GM11168 (cell line): ENCODE measurements around the gene SULF2.

Source experiments
- in situ Hi-C: fragments of 300-500 bp; cut with MboI; formaldehyde crosslinking; loops from one replicate; pipeline ENCODE4 v1.12.0; 2022; ENCODE audit warnings: low sequenced_read_pairs; ENCODE audit not compliant: unreplicated experiment

The SULF2 gene

GRCh38 chr20:47720636-47721427, 64.4 kb downstream of the SULF2 start:
- in situ Hi-C loops = no loop called here

DNA sequence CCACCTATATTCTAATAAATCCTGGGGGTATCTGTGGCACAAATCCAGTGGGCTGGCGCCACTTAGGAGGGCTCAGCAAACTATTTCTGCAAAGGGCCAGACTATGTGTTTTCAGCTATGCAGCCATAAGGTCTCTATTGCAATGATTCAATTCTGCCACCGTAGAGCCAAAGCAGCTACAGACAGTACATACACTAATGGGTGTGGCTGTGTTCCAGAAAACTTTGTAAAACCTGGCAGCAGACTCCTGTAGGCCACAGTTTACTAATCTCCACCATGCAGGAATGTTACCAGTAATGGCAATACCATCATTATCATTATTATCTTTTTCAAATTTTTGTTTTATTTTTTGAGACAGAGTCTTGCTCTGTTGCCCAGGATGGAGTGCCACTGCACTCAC, 65.7 kb downstream of the SULF2 start:
- in situ Hi-C loops = no loop called here

DNA sequence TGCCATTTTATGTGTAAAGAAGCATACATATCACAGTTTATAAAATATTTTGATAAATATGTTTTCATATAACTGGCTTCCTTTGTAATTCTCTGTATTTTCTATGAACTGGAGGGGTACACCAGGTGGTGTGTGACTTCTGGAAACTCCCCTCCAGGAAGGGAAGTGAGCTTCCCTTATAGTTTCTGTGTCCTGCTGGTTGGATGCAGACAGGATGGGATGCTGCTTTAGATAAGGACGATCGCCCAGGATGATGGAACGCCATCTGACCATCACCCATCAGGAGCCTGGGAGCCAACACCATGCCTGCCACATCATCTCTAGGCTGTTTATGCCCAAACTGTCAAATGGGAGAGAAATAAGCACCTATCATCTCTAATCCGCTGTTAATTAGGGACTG, 66.1 kb downstream of the SULF2 start:
- in situ Hi-C loops = no loop called here

DNA sequence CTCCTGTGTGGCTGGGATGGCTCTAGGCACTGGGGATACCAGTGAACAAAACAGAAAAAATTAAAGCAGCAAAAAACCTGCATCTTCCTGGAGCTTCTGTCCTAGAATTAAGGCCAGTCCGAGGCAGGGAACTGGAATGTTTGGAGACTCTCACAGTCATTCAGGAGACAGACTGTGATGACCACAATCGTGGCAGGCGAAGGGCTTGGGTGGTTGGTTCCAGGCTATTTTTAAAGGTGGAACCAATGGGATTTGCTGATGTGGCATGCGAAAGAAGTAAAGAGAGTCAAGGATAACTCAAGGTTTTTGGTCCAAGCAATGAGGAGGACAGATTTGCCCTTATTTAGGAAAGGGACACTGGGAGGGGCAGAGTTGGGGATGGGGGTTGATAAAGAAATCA, 66.9 kb downstream of the SULF2 start:
- in situ Hi-C loops = no loop called here

- in situ Hi-C loops = no loop called here
Observed at GRCh38 chr20:47717421-47717820, 67.9 kb downstream of the SULF2 start.

- in situ Hi-C loops = no loop called here
Observed at GRCh38 chr20:47713878-47714450, 71.3 kb downstream of the SULF2 start.

DNA sequence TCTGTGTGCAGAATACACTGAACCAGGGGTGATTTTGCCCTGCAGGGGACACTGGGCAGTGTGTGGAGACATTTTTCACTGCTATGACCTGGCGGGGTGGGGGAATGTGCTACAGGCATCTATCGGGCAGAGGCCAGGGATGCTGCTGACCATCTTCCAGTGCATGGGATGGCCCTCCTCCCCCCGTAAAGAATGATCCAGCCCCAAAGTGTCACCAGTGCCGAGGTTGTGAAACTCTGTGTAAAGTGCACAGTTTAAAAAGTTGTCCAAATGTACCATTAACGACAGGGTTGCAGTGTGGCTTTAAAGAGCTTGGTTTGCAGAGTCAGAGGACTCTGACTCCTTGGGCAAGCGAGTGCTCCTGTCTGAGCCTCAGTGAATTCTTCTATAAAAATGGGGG, 72.1 kb downstream of the SULF2 start:
- in situ Hi-C loops = no loop called here

GRCh38 chr20:47711046-47711752, 74.1 kb downstream of the SULF2 start:
- in situ Hi-C loops = no loop called here

GRCh38 chr20:47710665-47711045, 74.6 kb downstream of the SULF2 start:
- in situ Hi-C loops = no loop called here

GRCh38 chr20:47708953-47709833, 76.1 kb downstream of the SULF2 start:
- in situ Hi-C loops = no loop called here

- in situ Hi-C loops = no loop called here
Observed at GRCh38 chr20:47708140-47708807, 77.0 kb downstream of the SULF2 start.

DNA sequence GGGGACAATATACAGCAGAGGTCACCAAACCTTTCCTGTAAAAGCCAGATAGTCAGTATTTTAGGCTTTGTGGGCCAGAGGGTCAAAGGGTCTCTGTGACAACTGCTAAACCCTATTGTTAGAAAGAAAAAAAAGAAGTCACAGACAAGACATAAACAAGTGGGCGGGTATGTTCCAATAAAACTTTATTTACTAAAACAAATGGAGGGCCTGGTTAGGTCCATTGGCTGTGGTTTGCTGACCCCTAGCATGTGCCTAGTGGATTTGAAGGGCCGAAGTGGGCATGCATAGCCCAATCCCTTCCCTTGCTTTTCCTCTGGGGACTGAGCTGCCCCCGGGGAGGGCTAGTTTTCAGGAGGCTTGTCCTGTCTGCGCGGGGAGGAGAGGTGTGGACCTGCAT, 78.9 kb downstream of the SULF2 start:
- in situ Hi-C loops = no loop called here

DNA sequence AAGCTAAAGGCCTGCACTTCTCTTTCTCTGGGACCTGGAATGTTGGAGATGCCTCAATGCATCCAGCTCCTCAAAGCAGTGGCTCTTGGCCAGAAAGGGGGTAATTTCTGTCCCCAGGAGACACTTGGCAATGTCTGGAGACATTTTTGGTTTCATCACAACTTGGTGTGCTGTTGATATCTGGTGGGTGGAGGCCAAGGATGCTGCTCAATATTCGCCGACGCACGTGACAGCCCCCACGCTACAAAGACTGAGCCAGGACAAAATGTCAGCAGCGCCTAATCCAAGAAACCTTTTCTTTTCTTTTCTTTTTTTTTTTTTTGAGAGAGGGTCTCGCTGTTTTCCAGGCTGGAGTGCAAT, 79.8 kb downstream of the SULF2 start:
- in situ Hi-C loops = no loop called here

- in situ Hi-C loops = no loop called here
Observed at GRCh38 chr20:47704746-47705496, 80.4 kb downstream of the SULF2 start.

- in situ Hi-C loops = no loop called here
Observed at GRCh38 chr20:47703748-47704147, 81.5 kb downstream of the SULF2 start.

- in situ Hi-C loops = no loop called here
Observed at GRCh38 chr20:47701612-47702011, 83.7 kb downstream of the SULF2 start.

GRCh38 chr20:47700327-47700726, 85.0 kb downstream of the SULF2 start:
- in situ Hi-C loops = no loop called here

DNA sequence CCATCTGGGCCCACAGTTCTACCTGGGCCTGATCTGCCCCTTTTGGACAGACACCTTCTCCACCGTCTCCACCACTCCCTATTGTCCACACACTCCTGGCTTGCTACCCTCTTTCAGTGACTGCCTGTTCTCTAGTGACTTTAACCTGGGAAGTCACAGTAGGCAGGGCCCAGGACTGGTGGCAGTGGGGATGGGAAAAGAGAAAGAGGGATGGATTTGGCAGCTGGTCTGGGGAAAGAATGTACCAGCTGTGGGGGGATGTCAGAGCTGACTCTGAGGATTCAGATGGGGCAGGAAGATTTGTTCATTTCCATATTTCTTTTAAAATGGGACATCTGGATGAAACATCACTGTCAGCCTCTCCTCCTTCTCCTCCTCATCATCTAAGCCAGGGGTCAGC, 85.5 kb downstream of the SULF2 start:
- in situ Hi-C loops = no loop called here

DNA sequence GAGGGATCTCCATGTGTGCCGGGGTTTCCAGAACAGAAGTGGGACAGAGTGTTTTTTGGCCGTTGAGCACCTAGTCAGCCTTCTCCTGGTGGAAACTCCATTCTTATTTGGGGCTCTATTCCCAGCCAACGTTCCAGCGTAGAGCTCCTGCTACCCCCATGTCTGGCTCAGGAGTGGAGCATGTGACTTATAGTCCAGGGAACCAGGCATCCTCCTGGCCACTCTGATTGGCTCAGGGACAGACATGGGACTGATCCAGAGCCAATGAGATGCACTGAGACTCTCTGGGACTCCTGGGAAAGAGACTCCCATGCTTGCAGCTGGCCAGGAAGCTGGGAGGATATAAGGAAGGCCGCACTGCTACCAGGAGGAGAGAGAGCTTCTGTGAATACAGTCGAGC, 87.1 kb downstream of the SULF2 start:
- in situ Hi-C loops = no loop called here
